NCI-H82 treated with DMSO at 0.1 percent for 48 hours (cell line): Measurements from ENCODE around the gene MIAT.
"Not testable (repeated sequence)": the region's sequence is repeated elsewhere in the genome, so short reads cannot be mapped to it uniquely, and the experiment has no call there.

Experiments
- DNase-seq: peaks from one replicate; lab custom pipeline; 2025; ENCODE audit not compliant: unreplicated experiment; lab: John Stamatoyannopoulos, UW

The MIAT gene

DNA sequence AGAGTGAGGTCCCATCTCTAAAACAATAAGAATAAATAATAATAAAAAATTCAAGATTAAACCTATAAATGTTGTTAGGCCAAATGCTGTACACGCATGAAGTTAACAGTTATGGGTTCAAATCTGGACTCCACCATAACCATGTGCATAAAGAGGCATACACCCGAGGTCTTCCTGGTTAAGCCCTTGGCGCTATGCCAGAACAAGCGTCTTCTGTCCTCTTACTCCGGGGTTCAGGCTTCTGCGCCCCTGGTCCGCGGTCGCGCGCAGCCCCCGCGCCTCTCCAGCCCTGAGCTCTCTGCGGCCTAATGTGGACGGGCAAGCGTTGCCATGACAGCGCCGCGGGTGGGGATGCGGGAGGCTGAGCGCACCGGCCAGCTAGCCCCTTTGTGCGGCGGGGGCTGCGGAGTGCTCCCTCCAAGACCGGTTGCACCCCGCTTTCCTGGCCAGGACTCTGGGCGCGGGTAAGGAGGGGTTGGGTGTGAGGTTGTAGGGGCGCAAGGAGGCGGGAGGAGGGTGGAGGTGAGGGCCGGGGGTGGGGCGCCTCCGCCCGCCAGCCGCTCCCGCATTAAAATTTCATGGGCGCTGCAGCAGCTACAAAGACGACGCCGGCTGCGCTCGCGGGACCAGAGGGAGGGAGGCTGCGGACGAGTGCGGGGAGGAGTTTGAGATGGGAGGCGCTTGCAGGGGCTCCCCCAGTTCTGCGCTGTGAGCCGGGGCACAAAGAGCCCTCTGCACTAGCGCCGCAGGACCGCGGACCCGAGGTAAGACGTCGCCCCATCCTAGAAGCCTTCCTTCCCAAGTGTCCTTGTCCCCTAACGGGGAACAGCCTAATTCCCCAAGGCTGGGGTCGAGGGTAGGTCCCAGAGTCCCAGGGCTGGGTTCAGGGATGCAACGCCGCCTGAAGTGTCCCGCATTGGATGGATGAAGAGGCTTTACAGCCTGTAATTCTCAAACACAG, at the start of gene MIAT:
MIAT (plus strand) TSS at position 698 of the 961 bp plus-strand sequence.
- no peak for DNase-seq

DNA sequence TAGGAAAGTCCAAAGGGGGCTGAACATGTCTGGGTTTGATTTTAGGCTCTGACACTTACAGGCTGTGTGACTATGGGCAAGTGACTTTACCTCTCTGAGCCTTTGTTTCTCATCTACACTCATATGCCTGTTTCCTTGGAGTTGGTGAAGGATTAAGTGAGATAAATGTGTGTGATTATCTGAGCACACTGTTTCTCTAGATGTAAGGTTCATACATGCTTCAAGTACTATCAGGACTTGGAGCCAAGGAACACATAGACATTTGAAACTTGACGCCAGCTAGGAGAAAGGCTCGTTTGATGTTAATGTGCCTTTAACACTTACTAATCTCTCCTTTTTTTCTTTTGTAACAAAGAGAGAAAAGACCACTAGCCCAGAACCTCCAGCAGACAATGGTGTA, 49.3 kb upstream of the MIAT start:
- DNase-seq, result no peak

DNA sequence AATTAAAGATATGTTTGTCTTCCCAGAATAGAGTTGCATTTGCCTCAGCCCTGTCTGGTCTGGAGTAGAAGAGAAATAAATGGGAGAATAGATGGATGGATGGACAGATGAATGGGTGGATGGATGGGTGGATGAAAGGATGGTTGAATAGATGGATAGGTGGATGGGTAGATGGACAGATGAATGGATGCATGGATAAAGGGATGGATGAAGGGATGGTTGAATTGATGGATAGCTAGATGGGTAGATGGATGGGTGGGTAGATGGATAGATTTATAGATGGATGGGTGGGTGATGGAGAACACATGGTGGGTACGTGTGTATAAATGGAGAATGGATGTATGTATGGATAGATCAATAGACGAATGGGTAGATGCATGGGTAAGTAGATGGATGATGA, 48.1 kb upstream of the MIAT start:
- no peak for DNase-seq

DNA sequence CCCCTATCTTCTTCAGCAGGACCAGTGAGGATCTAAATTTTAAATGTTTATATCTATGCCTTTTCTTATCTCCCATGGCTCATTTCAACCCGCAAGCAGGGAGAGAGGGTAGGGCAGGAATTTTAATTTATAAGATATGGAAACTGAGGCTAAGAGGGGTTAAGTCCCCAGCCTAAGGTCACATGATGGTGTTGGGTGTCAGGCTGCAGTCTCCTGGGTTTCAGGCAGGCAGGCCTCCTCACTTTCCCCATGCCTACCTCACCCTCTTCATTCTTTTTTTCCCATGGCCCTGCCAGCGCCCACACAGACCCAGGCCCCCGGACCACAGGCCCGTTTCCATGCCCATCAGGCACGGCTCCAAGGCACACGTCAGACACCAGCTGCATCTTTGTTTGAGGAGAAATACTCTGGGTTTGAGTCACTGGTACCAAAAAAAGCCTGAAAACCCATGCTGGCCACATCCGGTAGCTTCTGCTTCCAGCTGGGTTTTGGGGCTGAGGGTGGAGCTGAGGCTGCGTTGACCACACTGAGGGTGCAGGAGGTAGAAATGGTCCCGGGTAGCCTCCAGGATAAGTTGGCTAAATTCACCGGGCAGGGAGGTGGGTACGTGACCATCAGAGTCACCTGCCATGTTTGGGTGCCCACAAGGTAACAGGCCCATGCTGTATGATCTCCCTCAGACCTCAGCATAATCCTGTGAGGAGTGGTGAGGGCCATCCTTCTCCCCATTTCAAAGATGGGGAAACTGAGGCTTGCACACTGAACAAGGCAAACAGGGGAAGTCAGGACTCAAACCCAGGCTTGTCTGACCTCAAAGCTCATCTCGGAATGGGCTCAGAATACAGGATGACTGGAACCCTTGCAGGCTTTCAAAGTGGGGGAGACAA, 47.1 kb upstream of the MIAT start:
- no peak for DNase-seq

DNA sequence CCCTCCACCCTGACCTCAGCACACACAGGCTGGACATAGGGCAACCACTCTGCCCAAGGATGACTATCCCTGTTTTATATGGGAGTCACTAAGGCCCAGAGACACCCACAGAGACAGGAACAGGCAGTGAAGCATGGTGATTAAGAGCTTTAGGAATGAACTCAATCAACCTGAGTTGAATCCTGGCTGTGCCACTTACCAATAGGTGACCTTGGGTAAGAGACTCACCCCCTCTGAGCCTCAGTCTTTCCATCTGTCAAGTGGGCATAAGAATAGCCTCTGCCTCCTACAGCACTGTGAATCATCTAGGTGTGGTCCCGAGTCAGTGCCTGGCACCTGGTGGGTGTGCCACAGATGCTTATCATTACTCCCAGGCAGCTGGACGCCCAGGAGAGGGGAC, 46.4 kb upstream of the MIAT start:
- DNase-seq, result no peak

DNA sequence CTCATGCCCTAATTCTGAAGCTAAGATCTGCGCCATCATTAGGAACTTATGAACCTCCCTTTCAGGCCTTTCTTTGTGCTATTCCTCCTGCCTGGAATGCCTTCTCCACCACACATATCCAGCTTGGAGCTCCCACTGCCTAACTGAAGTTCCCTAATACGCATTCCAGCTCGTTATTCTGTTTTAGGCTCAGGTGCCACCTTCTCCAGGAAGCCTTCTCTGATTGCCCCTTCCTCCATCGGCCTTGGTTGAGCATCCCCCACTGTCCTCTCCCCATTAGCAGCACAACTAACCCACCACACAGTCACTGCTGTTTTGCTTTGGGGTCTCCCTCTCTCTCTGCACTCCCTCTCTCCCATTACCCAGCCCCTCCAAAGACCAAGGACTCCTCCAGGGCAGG, 44.7 kb upstream of the MIAT start:
- DNase-seq, result no peak

DNA sequence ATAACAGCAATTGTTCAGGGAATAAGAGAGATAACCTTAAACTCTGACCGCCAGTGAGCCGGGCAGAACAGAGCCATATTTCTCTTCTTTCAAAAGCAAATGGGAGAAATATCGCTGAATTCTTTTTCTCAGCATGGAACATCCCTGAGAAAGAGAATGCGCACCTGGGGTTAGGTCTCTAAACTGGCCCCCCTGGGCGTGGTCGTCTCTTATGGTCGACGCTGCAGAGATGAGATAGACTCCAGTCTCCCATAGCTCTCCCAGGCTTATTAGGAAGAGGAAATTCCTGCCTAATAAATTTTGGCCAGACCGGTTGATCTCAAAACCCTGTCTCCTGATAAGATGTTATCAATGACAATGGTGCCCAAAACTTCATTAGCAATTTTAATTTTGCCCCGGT, 43.6 kb upstream of the MIAT start:
- DNase-seq, result not testable (repeated sequence)

DNA sequence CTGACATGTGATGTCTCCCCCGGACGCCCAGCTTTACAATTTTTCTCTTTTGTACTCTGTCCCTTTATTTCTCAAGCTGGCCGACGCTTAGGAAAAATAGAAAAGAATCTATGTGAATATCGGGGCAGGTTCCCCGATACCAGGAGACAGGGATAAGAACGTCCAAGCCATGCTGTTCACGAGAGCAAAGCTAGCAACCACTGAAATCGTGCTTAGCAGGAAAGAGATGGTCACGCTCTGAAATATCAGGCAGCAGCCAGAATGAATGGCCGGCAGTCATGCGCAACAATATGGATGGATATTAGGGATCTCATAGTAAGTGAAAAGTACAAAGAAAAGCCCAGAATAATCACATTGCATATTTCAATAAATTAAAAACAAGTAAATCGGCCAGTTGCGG, 43.1 kb upstream of the MIAT start:
- DNase-seq, result no peak

DNA sequence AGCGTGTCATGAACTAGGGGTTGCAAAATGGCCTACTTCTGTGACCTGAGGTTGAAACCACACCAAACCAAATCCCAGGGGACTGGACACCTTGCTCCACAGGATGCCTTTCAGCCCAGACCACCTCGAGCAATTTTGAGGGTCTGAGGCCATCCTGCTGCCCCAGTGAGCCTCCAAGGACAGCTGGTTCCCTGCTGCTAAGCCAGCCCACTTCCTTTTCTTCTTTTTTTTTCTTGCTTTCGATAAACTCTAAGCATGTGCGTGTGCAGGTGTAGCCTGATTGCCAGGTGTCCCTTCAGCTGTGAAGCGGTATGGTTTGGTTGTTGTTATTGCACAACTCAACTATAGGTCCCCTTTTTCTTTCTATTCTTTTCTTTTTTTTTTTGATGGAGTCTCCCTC, 42.2 kb upstream of the MIAT start:
- no peak for DNase-seq

DNA sequence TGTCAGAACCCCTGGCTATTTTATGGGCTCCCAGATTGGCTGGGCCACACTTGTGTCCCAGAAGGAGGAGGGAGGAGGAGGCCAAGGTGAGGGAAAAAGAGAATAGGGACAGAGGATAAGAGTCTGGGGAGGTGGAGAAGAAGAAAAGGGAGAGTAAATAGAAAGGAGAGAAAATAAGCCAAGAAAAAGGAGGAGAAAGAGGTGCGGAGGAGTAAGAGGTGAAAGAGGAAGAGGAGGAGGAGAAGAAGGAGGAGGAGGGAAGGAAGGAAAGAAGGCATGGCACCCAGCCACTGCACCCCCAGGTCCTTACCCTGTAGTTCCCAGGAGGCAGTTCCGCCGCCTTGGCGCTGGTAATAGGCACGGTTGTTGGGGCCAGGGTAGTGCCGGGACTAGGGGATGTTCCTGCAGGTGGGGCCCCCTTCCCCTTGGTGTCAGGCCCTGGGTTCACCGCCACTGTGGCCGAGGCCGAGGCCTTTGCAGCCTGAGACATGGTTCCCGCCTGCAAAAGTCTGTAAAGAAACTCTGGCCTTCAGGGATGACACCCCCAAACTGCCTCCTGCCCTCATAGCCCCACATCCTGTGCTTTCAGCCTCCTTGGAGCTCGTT, 41.5 kb upstream of the MIAT start:
- no peak for DNase-seq

DNA sequence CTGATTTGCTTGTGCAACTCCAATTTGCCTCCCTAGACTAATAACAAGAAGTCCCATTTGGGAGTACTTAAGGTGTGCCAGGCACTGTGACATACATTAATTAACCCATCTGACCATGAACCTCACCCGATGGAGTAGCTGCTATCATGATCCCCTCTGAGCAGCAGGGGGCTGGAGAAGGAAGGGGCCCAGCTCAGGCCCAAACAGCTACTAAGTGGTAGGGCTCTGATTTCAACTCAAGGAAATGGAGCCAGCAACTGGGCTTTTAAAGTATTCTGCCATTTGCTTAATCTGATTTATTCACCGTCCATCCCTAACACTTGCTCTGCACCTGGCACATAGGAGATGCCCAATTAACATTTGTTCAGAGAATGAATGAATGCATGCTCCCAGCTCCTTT, 40.7 kb upstream of the MIAT start:
- no peak for DNase-seq

DNA sequence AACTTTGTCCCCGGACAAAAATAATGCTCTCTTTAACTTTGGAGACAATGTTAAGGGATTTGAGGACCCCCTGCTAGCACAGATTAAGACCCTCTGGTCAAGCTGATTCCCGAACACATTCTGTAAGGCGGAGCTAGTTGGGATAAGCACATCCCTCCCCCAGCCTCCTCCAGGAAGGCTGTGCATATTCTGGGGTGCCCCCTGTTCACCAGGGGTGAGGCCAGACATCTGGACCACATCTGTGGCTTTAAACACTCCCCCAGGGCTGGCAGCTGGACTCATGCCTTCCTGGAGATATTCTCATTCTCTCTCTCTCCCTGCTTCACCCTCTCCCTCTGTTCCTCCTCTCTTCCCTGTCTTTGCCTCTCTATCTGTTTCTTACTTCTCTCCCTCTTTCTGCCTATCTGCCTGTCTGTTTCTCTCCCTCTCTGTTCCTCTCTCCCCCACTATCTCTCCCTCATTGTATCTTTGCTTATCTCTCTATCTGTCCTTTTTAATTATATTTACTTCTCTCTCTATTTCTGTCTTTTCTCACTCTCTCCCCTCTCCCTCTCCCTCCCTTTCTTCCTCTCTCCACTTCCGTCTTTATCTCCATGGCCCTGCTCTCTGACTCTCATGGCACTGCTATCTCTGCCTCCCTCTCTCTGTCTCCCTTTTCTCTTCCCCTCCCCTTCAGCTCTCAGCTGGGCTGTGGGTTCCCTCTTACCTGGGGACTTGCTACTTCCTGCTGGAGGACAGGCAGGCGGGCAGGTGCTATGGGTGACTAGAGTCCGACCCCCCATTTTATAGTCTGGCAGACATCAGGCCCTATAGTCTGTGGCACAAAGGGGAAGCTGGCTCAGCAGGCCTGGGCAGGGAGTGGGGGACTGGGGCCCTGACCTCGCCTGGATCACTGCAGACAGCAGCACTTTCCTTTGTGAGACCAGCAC, 39.9 kb upstream of the MIAT start, which contains the start of gene CRYBB1:
CRYBB1 (minus strand) TSS at position 757 of the 929 bp plus-strand sequence. CDS start 1,708 bp downstream, outside the sequence.
- DNase-seq, result no peak

DNA sequence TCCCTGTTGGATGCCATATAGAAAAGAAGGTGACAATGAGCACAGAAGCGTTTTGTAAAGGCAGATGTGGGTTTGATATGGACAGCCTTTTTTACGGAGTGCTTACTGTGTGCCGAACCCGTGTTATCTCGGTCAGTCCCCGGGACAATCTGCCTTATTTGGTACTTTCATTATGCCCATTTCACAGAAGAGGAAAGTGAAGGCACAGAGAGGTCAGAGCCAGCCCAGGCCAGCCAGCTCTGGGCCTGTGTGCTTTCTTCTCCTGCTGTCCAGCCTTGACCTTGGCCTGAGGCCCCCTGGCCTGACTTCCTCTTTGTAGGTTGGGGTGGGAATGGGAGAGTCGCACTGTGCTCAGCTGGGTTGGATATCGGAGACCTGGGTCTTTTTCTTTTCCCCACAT, 38.9 kb upstream of the MIAT start:
- no peak for DNase-seq

DNA sequence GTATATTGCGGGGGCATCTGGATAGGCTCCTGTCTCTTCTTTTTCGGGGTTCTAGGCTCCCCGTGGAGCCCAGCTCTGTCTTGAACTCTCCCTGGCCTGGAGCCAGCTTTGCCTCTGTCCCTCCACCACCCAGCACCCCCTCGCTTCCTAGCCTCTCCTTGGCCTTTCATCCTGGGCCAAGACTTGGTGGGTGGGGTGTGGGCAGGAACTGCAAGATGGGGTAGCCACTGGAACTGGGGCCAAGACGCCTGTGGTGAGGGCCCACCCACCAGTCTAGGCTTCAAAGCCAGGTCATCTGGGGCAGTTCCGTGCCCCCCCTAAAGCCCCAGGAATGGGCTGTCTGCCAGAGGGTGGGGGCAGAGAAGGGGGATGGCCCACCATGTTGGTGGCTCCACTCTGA, 37.9 kb upstream of the MIAT start:
- no peak for DNase-seq

DNA sequence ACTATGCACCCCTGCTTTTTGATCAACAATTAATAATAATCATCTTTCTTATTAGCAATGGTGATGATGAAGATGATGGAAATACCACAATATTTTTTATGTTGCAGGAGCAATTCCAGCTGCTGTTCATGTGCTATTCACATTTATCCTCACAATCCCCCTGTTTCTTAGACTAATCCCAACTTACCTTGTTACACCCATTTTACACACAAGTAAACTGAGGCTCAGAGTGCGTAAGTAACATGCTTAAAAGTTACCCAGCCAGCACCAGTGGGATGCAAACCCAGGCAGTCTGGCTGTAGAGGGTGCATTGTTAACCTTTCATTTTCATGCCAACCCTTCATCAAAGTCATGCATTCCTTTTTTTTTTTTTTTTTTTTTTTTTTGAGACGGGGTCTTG, 37.2 kb upstream of the MIAT start:
- no peak for DNase-seq

DNA sequence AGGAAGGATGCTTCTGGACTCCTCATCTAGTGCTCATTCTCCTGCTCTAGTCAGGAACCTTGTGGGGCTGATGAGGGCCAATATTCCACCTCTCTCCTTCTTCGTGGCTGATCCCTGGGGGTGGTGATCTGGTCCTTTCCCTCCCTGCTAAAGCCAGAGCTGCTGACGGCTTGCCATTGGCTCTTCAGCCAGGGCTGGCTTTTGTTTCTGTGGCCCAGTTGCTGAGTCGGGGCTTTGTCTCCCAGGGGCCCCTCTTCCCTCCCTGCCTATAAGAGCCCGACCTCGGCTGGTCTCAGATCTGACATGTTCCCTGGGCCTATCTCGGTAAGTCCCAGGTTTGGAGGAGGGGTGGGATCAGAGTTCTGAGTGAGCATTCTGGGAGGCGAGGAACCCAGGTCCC, 35.7 kb upstream of the MIAT start, which contains the start of gene CRYBA4:
CRYBA4 (plus strand) TSS at position 301 of the 400 bp plus-strand sequence. CDS start 634 bp downstream, outside the sequence.
- DNase-seq, result no peak

DNA sequence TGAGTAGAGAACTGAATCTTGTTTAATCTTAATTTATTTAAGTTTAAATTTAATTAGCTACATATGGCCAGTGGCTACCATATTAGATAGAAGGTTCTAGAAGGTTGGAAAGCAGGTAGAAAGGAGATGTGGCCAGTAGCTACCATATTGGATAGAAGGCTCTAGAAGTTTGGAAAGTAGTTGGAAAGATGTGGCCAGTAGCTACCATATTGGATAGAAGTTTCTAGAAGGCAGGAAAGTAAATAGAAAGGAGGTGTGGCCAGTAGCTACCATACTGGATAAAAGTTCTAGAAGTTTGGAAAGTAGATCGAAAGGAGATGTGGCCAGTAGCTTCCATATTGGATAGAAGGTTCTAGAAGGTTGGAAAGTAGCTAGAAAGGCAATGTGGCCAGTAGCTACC, 33.4 kb upstream of the MIAT start:
- no peak for DNase-seq

DNA sequence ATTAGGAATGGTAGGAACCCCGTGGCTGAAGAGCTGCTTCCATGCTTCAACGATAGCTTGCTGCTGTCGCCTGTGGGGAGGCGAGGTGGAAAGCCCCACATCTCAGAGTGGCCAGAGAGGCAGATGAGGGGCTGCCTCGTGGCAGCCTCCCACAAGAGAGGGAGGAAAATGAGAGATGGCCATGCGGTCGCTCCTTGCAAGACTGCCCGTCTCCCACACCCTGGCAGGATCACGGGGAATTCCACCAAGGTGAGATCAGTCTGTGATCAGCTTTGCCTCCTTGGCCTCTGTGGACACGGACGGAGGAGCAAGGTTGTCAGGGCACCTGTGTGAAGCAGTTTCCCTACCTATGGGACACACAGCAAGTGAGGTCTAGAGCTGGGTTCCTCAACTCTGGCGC, 32.6 kb upstream of the MIAT start:
- DNase-seq, result no peak

DNA sequence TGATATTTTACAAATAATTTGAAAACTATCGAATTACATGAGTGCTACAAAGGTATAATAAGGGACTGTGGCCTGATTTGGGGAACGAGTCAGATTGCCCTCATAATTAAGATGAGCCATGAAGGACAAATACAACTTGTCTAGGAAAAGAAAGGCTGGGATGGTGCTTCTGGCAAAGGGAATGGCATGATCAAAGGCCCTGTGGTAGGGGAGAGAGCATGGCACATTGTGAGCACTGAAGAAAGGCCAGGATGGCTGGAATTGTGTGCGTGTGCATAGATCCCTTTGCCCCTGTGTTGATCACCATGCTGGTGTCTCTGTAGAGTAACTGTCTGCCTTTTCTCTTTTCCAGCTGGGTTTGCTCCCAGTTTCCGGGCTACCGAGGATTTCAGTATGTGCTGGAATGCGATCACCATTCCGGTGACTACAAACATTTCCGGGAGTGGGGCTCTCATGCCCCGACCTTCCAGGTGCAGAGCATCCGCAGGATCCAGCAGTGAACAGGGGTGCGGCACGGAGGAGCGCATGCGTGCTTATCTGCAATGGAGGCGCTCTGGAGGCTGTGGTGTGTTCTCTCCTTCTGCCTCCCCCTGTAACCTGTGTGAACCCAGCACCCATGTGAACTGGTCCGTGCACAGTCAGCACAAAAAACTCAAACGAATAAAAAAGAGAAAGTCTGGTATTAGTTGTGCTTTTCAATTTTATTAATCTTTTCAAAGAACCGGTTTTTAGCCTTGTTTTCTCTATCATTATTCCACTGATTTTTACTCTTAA, 27.2 kb upstream of the MIAT start:
- no peak for DNase-seq
